GM12891 (cell line): ENCODE data around the gene PAPLN.

Source experiments
- DNase-seq: peaks from one replicate; pipeline ENCODE4 v3.0.0; 2011; ENCODE audit warnings: low spot score; ENCODE audit not compliant: insufficient read length
- FAIRE-seq: peaks from 2 replicates; lab custom pipeline; 2011; peaks lifted over from hg19 to GRCh38; lab: Jason Lieb, UNC
- PAX5 ChIP-seq: IDR thresholded peaks from 2 replicates; pipeline ENCODE4 v1.6.1; 2011; ENCODE audit warnings: low read length, moderate library complexity, mild to moderate bottlenecking; ENCODE audit not compliant: insufficient read depth, severe bottlenecking
- POLR2A ChIP-seq: IDR thresholded peaks from 2 replicates; pipeline ENCODE4 v1.6.1; 2011; ENCODE audit warnings: low read depth, low read length, control low read depth
- POLR2AphosphoS5 ChIP-seq: IDR thresholded peaks from 2 replicates; pipeline ENCODE4 v1.6.1; 2011; ENCODE audit warnings: low read depth, low read length, control low read depth
- POU2F2 ChIP-seq: IDR thresholded peaks from 2 replicates; pipeline ENCODE4 v1.6.1; 2011; ENCODE audit warnings: low read depth, mild to moderate bottlenecking, control low read depth, low read length, moderate library complexity
- SPI1 ChIP-seq: IDR thresholded peaks from 2 replicates; pipeline ENCODE4 v1.6.1; 2011; ENCODE audit warnings: low read depth, low read length, control low read depth
- TAF1 ChIP-seq: IDR thresholded peaks from 2 replicates; pipeline ENCODE4 v1.6.1; 2011; ENCODE audit warnings: low read depth, low read length, control low read depth

PAPLN gene

GRCh38 chr14:73311708-73312030, 74.4 kb downstream of the PAPLN start:
- TF ChIP-seq POLR2A (no peak), PAX5 (no peak), TAF1 (no peak)
- FAIRE-seq (no peak), DNase-seq (no peak)

- FAIRE-seq: no peak
- TF ChIP-seq SPI1 (no peak), POU2F2 (no peak), POLR2A (no peak), TAF1 (no peak), POLR2AphosphoS5 (no peak), PAX5 (no peak)
- DNase-seq: no peak
Observed at GRCh38 chr14:73312687-73313086, 75.4 kb downstream of the PAPLN start.

GRCh38 chr14:73313151-73313550, 75.8 kb downstream of the PAPLN start:
- no peak for TF ChIP-seq POLR2AphosphoS5
- TF ChIP-seq POLR2A: no peak
- no peak for TF ChIP-seq POU2F2
- TF ChIP-seq TAF1: no peak
- TF ChIP-seq PAX5: no peak
- TF ChIP-seq SPI1: no peak
- FAIRE-seq (no peak), DNase-seq (no peak)

GRCh38 chr14:73323896-73324399, 86.6 kb downstream of the PAPLN start:
- FAIRE-seq (no peak), DNase-seq (no peak)
- TF ChIP-seq POLR2A: no peak
- no peak for TF ChIP-seq POU2F2
- TF ChIP-seq TAF1: no peak
- no peak for TF ChIP-seq SPI1
- TF ChIP-seq POLR2AphosphoS5: no peak
- no peak for TF ChIP-seq PAX5
